Measurements from ENCODE around the gene MYO1B.

DNA sequence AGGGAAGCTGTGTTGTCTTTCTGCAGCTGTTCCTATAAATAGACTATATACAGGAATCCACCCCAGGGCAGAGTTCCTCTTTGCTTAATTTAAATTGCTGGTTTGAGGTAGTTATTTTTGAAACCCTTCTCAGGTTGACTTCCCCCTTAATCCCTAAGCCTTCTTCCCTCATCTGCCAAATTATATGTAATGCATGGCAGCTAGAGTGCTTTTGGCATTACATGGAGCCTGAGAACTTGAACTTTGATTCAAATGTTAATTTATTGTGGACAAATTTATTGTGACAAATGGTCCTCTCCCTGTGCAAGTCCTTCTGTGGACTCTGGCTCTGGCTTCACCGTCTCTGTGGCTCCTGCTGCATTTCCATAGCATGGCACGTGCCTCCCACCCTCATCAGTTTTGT is 29.2 kb downstream of the MYO1B start:
- TF ChIP-seq, protein P1, sequence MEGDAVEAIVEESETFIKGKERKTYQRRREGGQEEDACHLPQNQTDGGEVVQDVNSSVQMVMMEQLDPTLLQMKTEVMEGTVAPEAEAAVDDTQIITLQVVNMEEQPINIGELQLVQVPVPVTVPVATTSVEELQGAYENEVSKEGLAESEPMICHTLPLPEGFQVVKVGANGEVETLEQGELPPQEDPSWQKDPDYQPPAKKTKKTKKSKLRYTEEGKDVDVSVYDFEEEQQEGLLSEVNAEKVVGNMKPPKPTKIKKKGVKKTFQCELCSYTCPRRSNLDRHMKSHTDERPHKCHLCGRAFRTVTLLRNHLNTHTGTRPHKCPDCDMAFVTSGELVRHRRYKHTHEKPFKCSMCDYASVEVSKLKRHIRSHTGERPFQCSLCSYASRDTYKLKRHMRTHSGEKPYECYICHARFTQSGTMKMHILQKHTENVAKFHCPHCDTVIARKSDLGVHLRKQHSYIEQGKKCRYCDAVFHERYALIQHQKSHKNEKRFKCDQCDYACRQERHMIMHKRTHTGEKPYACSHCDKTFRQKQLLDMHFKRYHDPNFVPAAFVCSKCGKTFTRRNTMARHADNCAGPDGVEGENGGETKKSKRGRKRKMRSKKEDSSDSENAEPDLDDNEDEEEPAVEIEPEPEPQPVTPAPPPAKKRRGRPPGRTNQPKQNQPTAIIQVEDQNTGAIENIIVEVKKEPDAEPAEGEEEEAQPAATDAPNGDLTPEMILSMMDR (IDR thresholded peaks at IDR 0.05; ENCODE audit: low read depth, low read length), result no peak
- no peak for TF ChIP-seq EZH2phosphoT487 (IDR thresholded peaks at IDR 0.05; ENCODE audit: low read depth)

Data from OCI-LY3 (cell line).